Caco-2 (cell line): Measurements from ENCODE around the gene MIA2. TPM values are rescaled to one million over a fixed set of nuclear protein-coding genes. Genes with fewer than 3 reads are reported as not detected.
A peak's percentile ranks its signal among the peaks of the same experiment; 100 is the strongest.

Experiments
- BruUV-seq: library from RNA; stranded (reverse); fragments of 400-500 nt; replicated peaks from 2 replicates; lab custom pipeline; 2021; lab: Mats Ljungman, UMichigan
- CTCF ChIA-PET: fragments of 300-600 bp; sonication (Branson Sonifier 250); formaldehyde crosslinking; loops from one replicate; lab custom pipeline; 2022; ENCODE audit warnings: antibody characterized with exemption; lab: Charles Lee
- POLR2A ChIA-PET: fragments of 300-600 bp; sonication (Branson Sonifier 250); formaldehyde crosslinking; loops from one replicate; lab custom pipeline; 2022; ENCODE audit warnings: antibody characterized with exemption; lab: Charles Lee
- DNase-seq, 2 experiments: peaks; one replicate each; pipeline versions ENCODE4 v3.0.0 to v3.0.0-alpha.2; 2020 to 2022
- H3K27me3 ChIP-seq: replicated peaks from 2 replicates; pipeline ENCODE4 v1.6.0; 2011; ENCODE audit warnings: low read length; ENCODE audit not compliant: control insufficient read depth, insufficient read depth
- H3K36me3 ChIP-seq: 2 replicates; pipeline ENCODE4 v1.5.1; 2011; ENCODE audit warnings: low read length; ENCODE audit not compliant: control insufficient read depth, insufficient read depth
- H3K4me1 ChIP-seq: fragments of 250-450 bp; sonication (Bioruptor Pico); 2 replicates; pipeline ENCODE4 v1.5.1; 2020; ENCODE audit warnings: mild to moderate bottlenecking
- H3K4me3 ChIP-seq: 2 replicates; pipeline ENCODE4 v1.5.1; 2011; ENCODE audit warnings: low read depth, mild to moderate bottlenecking, control low read depth, low read length
- H3K9me3 ChIP-seq: fragments of 250-450 bp; sonication (Bioruptor Pico); 2 replicates; pipeline ENCODE4 v1.5.1; 2020; ENCODE audit warnings: mild to moderate bottlenecking, moderate library complexity
- H3K27ac Mint-ChIP-seq: one replicate; pipeline ENCODE4 v1.8.0; 2022; ENCODE audit warnings: mixed read lengths; ENCODE audit not compliant: unreplicated experiment
- H3K27me3 Mint-ChIP-seq: one replicate; pipeline ENCODE4 v1.8.0; 2022; ENCODE audit warnings: mixed read lengths; ENCODE audit not compliant: insufficient read depth, unreplicated experiment
- H3K36me3 Mint-ChIP-seq: one replicate; pipeline ENCODE4 v1.8.0; 2022; ENCODE audit warnings: mild to moderate bottlenecking, mixed read lengths; ENCODE audit not compliant: insufficient read depth, unreplicated experiment
- H3K4me1 Mint-ChIP-seq: one replicate; pipeline ENCODE4 v1.8.0; 2022; ENCODE audit warnings: low read depth, mixed read lengths; ENCODE audit not compliant: unreplicated experiment
- H3K4me3 Mint-ChIP-seq: one replicate; pipeline ENCODE4 v1.8.0; 2022; ENCODE audit warnings: mild to moderate bottlenecking, moderate library complexity, mixed read lengths; ENCODE audit not compliant: unreplicated experiment
- H3K9me3 Mint-ChIP-seq: one replicate; pipeline ENCODE4 v1.8.0; 2022; ENCODE audit warnings: mixed read lengths; ENCODE audit not compliant: unreplicated experiment
- intact Hi-C: fragments of 100-400 bp; cut with micrococcal nuclease; formaldehyde crosslinking; loops from one replicate; pipeline ENCODE4 v1.10.0; 2022; ENCODE audit not compliant: unreplicated experiment
- total RNA-seq: library from RNA; stranded (reverse); gene quantifications from 2 replicates; pipeline ENCODE4 v1.2.3, GENCODE V29; 2022
- TF ChIP-seq, protein P1 (sequence below), 2 experiments: fragments of 200-600 bp in 1 of 2; IDR thresholded peaks; 1 replicate in 1 of 2; 2 replicates in 1 of 2; pipeline versions ENCODE4 v1.5.1 to v1.8.0; 2011 to 2022; ENCODE audit warnings: antibody characterized with exemption in 1 of 2, control low read depth in 1 of 2, inconsistent platforms in 1 of 2, low read depth in 1 of 2, low read length in 1 of 2, mild to moderate bottlenecking in 1 of 2, moderate library complexity in 1 of 2; ENCODE audit not compliant: insufficient read depth in 1 of 2, severe bottlenecking in 1 of 2, unreplicated experiment in 1 of 2

The MIA2 gene
- total RNA-seq, 1 experiment from 2014 or later = 71.5 TPM

DNA sequence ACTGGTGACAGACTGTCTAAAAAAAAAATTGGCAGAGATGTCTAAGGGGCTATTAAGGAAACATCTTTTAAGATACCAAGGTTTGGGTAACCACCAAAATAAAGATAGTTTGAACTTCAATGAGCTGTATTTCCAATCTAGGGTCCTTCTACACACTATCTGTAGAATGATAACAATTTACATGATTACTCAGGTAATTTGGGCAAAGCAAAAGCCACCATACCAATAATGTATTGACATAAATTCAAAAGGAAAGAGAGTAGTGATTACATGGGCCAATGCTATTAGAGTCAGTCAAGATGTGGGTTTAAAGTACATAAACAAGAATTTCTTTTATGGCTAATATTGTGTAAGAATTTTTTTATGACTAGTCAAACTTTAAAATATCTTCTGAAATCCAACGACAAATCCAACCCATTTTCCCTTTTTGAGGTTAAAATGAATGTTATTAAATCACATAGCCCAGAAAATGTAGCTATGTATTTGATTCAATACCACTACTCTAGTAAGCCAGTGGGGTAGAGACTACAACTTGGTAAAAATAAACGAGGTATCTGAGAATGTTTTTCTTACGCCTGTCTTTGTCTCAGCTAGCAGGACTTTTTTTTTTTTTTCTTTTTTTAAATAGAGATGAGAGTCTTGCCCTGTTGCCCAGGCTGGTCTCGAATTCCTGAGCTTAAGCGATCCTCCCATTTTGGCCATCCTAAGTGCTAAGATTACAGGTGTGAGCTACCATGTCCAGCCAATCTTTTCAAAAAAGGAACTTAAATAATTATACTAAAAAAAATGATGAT is 48.3 kb upstream of the MIA2 start:
- Histone ChIP-seq H3K9me3 (no peaks in the 10 kb centered on the region), H3K4me3 (no peak overlapping the region), H3K27me3 (no peaks in the 10 kb centered on the region), H3K4me1 (no peaks in the 10 kb centered on the region), H3K36me3 (peaks cover 2% of the 10 kb centered on the region; the same call in 1 of the 2 replicates)
- intact Hi-C loops = loop anchor here (1.0 kb wide), 1 partner anchor 18 kb away; no protein-coding TSS in a partner anchor
- Mint-ChIP-seq H3K9me3 (no peaks in the 10 kb centered on the region), H3K4me1 (no peaks in the 10 kb centered on the region), H3K27ac (peak overlapping the region; percentile 14), H3K36me3 (peaks cover 25% of the 10 kb centered on the region), H3K4me3 (no peak overlapping the region), H3K27me3 (no peaks in the 10 kb centered on the region)
- no peak for DNase-seq
- POLR2A ChIA-PET = interaction anchor here (0.6 to 0.7 kb wide), 2 partner anchors 21 to 82 kb away, joined by 3 to 6 read pairs; no protein-coding TSS in a partner anchor
- TF ChIP-seq, protein P1, sequence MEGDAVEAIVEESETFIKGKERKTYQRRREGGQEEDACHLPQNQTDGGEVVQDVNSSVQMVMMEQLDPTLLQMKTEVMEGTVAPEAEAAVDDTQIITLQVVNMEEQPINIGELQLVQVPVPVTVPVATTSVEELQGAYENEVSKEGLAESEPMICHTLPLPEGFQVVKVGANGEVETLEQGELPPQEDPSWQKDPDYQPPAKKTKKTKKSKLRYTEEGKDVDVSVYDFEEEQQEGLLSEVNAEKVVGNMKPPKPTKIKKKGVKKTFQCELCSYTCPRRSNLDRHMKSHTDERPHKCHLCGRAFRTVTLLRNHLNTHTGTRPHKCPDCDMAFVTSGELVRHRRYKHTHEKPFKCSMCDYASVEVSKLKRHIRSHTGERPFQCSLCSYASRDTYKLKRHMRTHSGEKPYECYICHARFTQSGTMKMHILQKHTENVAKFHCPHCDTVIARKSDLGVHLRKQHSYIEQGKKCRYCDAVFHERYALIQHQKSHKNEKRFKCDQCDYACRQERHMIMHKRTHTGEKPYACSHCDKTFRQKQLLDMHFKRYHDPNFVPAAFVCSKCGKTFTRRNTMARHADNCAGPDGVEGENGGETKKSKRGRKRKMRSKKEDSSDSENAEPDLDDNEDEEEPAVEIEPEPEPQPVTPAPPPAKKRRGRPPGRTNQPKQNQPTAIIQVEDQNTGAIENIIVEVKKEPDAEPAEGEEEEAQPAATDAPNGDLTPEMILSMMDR (IDR thresholded peaks at IDR 0.05; ENCODE audit: insufficient read depth in 1 of 2, low read depth in 1 of 2, low read length in 1 of 2, severe bottlenecking in 1 of 2, unreplicated experiment in 1 of 2) = no peak
- no TSS peak for BruUV-seq
- CTCF ChIA-PET = no interaction called here

DNA sequence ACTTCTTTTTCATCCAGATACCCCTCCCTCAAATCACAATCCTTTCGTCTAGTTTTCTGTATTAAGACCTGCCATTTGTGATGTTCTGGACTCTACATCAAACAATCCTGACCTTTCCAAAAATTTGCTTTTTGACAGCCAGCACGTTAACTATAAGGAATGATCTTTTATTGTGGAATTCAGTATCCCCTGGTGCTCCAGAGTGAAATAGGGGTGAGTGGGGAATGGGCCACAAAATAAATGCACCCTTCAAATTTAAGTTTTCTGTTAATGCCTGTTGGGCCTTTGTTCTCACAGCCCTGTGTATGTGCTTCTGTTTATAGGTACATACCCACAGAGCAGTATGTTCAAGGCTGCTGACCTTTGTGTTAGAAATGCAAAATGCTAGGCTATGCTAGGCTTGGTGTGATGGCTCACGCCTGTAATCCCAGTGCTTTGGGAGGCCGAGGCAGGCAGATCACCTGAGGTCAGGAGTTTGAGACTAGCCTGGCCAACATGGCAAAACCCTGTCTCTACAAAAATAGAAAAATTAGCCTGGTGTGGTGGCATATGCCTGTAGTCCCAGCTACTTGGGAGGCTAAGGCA is 46.7 kb upstream of the MIA2 start:
- no peak for DNase-seq
- H3K4me1 Mint-ChIP-seq = no peaks in the 10 kb centered on the region

More for the DNA sequence above, 46.7 kb upstream of the MIA2 start:
- no peaks in the 10 kb centered on the region for H3K36me3 ChIP-seq
- BruUV-seq = no TSS peak
- intact Hi-C loops = no loop called here
- ChIA-PET CTCF (interaction anchor here (0.7 kb wide), 1 partner anchor 173 kb away, joined by 3 read pairs; no protein-coding TSS in a partner anchor), POLR2A (no interaction called here)
- no peaks in the 10 kb centered on the region for H3K9me3 Mint-ChIP-seq
- no peak overlapping the region for H3K4me3 ChIP-seq
- H3K4me1 ChIP-seq = no peaks in the 10 kb centered on the region
- TF ChIP-seq, protein P1 (IDR thresholded peaks at IDR 0.05; ENCODE audit: insufficient read depth in 1 of 2, low read depth in 1 of 2, low read length in 1 of 2, severe bottlenecking in 1 of 2, unreplicated experiment in 1 of 2) = no peak
- H3K36me3 Mint-ChIP-seq = peaks cover 28% of the 10 kb centered on the region
- H3K4me3 Mint-ChIP-seq = no peak overlapping the region
- no peak overlapping the region for H3K27ac Mint-ChIP-seq
- no peaks in the 10 kb centered on the region for H3K27me3 Mint-ChIP-seq
- H3K9me3 ChIP-seq = no peaks in the 10 kb centered on the region
- no peaks in the 10 kb centered on the region for H3K27me3 ChIP-seq
